SK-N-SH (cell line): Measurements from ENCODE around the gene MAN1B1. TPM values are rescaled to one million over a fixed set of nuclear protein-coding genes. Genes with fewer than 3 reads are reported as not detected.

Source experiments
- CTCF ChIA-PET: fragments of 300-600, 350-600 bp; formaldehyde crosslinking; extraction: SDS; loops from one replicate; lab custom pipeline; 2021; lab: Yijun Ruan, JAX
- POLR2A ChIA-PET: fragments of 350-600 bp; sonication (Branson Sonifier 250); formaldehyde crosslinking; extraction: SDS; loops from one replicate; lab custom pipeline; 2020; ENCODE audit warnings: antibody characterized with exemption, inconsistent platforms; lab: Yijun Ruan, JAX
- DNase-seq: peaks from one replicate; pipeline ENCODE4 v3.0.0; 2012
- H2AFZ ChIP-seq: fragments of 200-600 bp; sonication (generic); 2 replicates; pipeline ENCODE4 v1.8.1; 2016; ENCODE audit warnings: antibody characterized with exemption, mild to moderate bottlenecking, low read depth
- H3F3A ChIP-seq: fragments of 200-600 bp; sonication (generic); replicated peaks from 2 replicates; pipeline ENCODE3; 2016; ENCODE audit warnings: antibody characterized with exemption, mild to moderate bottlenecking; ENCODE audit not compliant: insufficient read depth
- H3K27ac ChIP-seq, 2 experiments: fragments of 200-500 bp in 1 of 2; fragments of 200-600 bp in 1 of 2; sonication (Bioruptor generic) in 1 of 2; sonication (generic), shearing (Covaris generic) in 1 of 2; 2 replicates each; pipeline versions ENCODE4 v1.5.1 to v1.6.1; 2014 to 2016; ENCODE audit warnings: low read depth in 2 of 2, inconsistent platforms in 1 of 2, low read length in 1 of 2, mild to moderate bottlenecking in 1 of 2, mixed read lengths in 1 of 2
- H3K27me3 ChIP-seq: fragments of 200-600 bp; sonication (generic), shearing (Covaris generic); 2 replicates; pipeline ENCODE4 v1.6.1; 2016; ENCODE audit warnings: mixed run types; ENCODE audit not compliant: insufficient read depth
- H3K36me3 ChIP-seq, 2 experiments: fragments of 200-500 bp in 1 of 2; fragments of 200-600 bp in 1 of 2; sonication (Bioruptor generic) in 1 of 2; sonication (generic) in 1 of 2; replicated peaks in 1 of 2; 2 replicates each; pipeline versions ENCODE3 to v1.5.1; 2014 to 2016; ENCODE audit warnings: low read length in 1 of 2, mild to moderate bottlenecking in 1 of 2; ENCODE audit not compliant: insufficient read depth in 2 of 2, control insufficient read depth in 1 of 2
- H3K4me1 ChIP-seq, 2 experiments: fragments of 200-500 bp in 1 of 2; fragments of 200-600 bp in 1 of 2; sonication (Bioruptor generic) in 1 of 2; sonication (generic), shearing (Covaris generic) in 1 of 2; 2 replicates each; pipeline versions ENCODE4 v1.5.1 to v1.6.1; 2014 to 2016; ENCODE audit warnings: low read depth in 1 of 2, low read length in 1 of 2, mixed run types in 1 of 2; ENCODE audit not compliant: insufficient read depth in 2 of 2, control insufficient read depth in 1 of 2
- H3K4me2 ChIP-seq: fragments of 200-600 bp; sonication (generic), shearing (Covaris generic); 2 replicates; pipeline ENCODE4 v1.6.1; 2017; ENCODE audit warnings: mixed run types
- H3K4me3 ChIP-seq, 2 experiments: fragments of 200-500 bp in 1 of 2; fragments of 200-600 bp in 1 of 2; sonication (Bioruptor generic) in 1 of 2; sonication (generic), shearing (Covaris generic) in 1 of 2; 2 replicates each; pipeline versions ENCODE4 v1.5.1 to v1.8.1; 2014 to 2016; ENCODE audit warnings: low read depth in 2 of 2, inconsistent platforms in 1 of 2, low read length in 1 of 2, mild to moderate bottlenecking in 1 of 2, mixed read lengths in 1 of 2, moderate library complexity in 1 of 2
- H3K79me2 ChIP-seq: fragments of 200-600 bp; sonication (generic); 2 replicates; pipeline ENCODE4 v1.8.1; 2017; ENCODE audit warnings: mild to moderate bottlenecking; ENCODE audit not compliant: insufficient read depth
- H3K9ac ChIP-seq: fragments of 200-600 bp; sonication (generic); 2 replicates; pipeline ENCODE4 v1.6.1; 2017; ENCODE audit warnings: mixed run types
- H3K9me2 ChIP-seq: fragments of 200-600 bp; sonication (generic); 2 replicates; pipeline ENCODE4 v1.6.1; 2017; ENCODE audit warnings: mixed run types
- H3K9me3 ChIP-seq: fragments of 200-600 bp; sonication (generic); 2 replicates; pipeline ENCODE4 v1.6.1; 2017; ENCODE audit warnings: mixed run types, mild to moderate bottlenecking, moderate library complexity
- H4K20me1 ChIP-seq: fragments of 200-600 bp; sonication (generic); 2 replicates; pipeline ENCODE4 v1.6.1; 2017; ENCODE audit warnings: mild to moderate bottlenecking, mixed run types; ENCODE audit not compliant: insufficient read depth
- ELF1 ChIP-seq: IDR thresholded peaks from 2 replicates; pipeline ENCODE4 v1.4.0; 2012
- FOSL2 ChIP-seq: IDR thresholded peaks from 2 replicates; pipeline ENCODE4 v1.4.0; 2012; ENCODE audit warnings: low read depth, mild to moderate bottlenecking, moderate library complexity, borderline replicate concordance
- FOXJ3 ChIP-seq: sonication (generic); formaldehyde crosslinking; IDR thresholded peaks from 2 replicates; pipeline ENCODE4 v1.5.1; 2020; ENCODE audit warnings: mild to moderate bottlenecking, missing genetic modification reagents
- GABPA ChIP-seq: IDR thresholded peaks from 2 replicates; pipeline ENCODE4 v1.4.0; 2012; ENCODE audit warnings: low read depth, mild to moderate bottlenecking
- JUND ChIP-seq: IDR thresholded peaks from 2 replicates; pipeline ENCODE4 v1.4.0; 2012
- MAX ChIP-seq: IDR thresholded peaks from 2 replicates; pipeline ENCODE4 v1.4.0; 2012; ENCODE audit warnings: low read depth
- NFIC ChIP-seq: IDR thresholded peaks from 2 replicates; pipeline ENCODE4 v1.4.0; 2012; ENCODE audit warnings: borderline replicate concordance
- NRF1 ChIP-seq: IDR thresholded peaks from 2 replicates; pipeline ENCODE4 v1.6.1; 2012; ENCODE audit warnings: low read depth, mild to moderate bottlenecking, low read length
- POLR2AphosphoS5 ChIP-seq: IDR thresholded peaks from 2 replicates; pipeline ENCODE4 v1.6.1; 2012; ENCODE audit warnings: low read depth, low read length
- RAD21 ChIP-seq: IDR thresholded peaks from 2 replicates; pipeline ENCODE4 v1.6.1; 2012; ENCODE audit warnings: mild to moderate bottlenecking, low read length
- RCOR1 ChIP-seq: fragments of 150-350 bp; IDR thresholded peaks from 2 replicates; pipeline ENCODE4 v1.6.1; 2017; ENCODE audit warnings: antibody characterized with exemption, low read length
- RFX5 ChIP-seq: IDR thresholded peaks from 2 replicates; pipeline ENCODE4 v1.6.1; 2012; ENCODE audit warnings: mild to moderate bottlenecking, improper control_type of control experiment, low read length
- TAF1 ChIP-seq: IDR thresholded peaks from 2 replicates; pipeline ENCODE4 v1.6.1; 2012; ENCODE audit warnings: low read depth, mild to moderate bottlenecking, low read length, moderate library complexity, borderline replicate concordance
- YY1 ChIP-seq: IDR thresholded peaks from 2 replicates; pipeline ENCODE4 v1.4.0; 2012; ENCODE audit warnings: low read depth, mild to moderate bottlenecking
- WGBS: methylation state at CpG from one replicate; pipeline ENCODE4 v1.1.6; 2017; ENCODE audit warnings: low lambda C conversion rate; 5-methylcytosine and 5-hydroxymethylcytosine counted together
- polyA plus RNA-seq, 3 experiments: library from polyadenylated mRNA; depleted of rRNA; stranded (reverse); fragments of >200 nt; gene quantifications; 2 replicates each; pipeline ENCODE4 v1.2.3, GENCODE V29; 2012
- TF ChIP-seq, protein P1 (sequence below): IDR thresholded peaks from 2 replicates; pipeline ENCODE4 v1.4.0; 2012; ENCODE audit warnings: low read depth, borderline replicate concordance
- TF ChIP-seq, protein P2 (sequence below): fragments of 150-350 bp; IDR thresholded peaks from 2 replicates; pipeline ENCODE4 v1.6.1; 2016; ENCODE audit warnings: mild to moderate bottlenecking, low read depth, low read length

Gene MAN1B1
- polyA plus RNA-seq, 1 of the 3 experiments (the other 2 are of a cell fraction): 57.8 TPM

DNA sequence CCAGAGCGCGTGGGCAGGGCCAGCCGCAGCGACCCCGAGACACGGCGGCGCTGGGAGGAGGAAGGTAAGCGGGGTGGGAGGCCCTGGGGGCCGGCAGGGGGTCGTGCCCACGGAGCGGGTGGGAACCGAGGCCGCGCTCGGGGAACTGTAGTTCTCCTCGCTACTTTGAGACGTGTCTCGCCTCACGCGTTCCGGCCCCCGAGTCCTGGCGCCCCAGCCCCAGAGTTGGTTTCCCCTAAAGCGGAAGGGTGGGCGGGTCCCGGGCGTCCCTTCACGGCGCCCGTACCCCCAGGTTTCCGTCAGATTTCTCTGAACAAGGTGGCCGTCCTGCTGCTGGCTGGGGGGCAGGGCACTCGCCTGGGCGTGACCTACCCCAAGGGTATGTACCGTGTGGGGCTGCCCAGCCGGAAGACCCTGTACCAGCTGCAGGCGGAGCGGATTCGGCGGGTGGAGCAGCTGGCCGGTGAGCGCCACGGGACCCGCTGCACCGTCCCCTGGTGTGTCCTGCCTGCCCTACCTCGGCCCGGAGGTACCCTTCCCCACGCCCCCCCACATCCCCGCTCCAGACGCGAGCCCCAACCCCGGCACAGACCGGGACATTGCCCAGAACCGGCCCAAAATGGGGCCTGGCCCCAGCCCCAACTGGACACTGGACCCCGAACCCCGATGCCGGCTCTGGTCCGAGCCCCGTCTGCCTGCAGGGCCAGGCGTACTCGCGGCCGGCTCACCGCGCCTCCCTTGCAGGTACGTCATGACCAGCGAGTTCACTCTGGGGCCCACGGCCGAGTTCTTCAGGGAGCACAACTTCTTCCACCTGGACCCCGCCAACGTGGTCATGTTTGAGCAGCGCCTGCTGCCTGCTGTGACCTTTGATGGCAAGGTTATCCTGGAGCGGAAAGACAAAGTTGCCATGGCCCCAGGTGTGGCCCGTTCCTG, 8.8 kb upstream of the MAN1B1 start:
- peaks cover 3 to 8% of the 10 kb centered on the region in 2 experiments for H3K36me3 ChIP-seq
- peak overlapping the region; percentile 46; the same call in 1 of the 2 replicates for H3K9ac ChIP-seq
- H3K27ac ChIP-seq: no peak overlapping the region
- H3K9me2 ChIP-seq: no peaks in the 10 kb centered on the region
- ChIA-PET CTCF (interaction anchor here (0.9 to 3.5 kb wide), 8 partner anchors 10 to 161 kb away, joined by 3 to 18 read pairs (median 10); partner anchors contain the start of genes ABCA2, NPDC1, RNF224 and TPRN), POLR2A (interaction anchor here (1.3 to 2.6 kb wide), 2 partner anchors 8 to 22 kb away, joined by 3 to 9 read pairs; no protein-coding TSS in a partner anchor)
- 45% methylated on average over 39 of the region's 76 CpGs for WGBS
- H4K20me1 ChIP-seq: no peaks in the 10 kb centered on the region
- peak overlapping the region; percentile 59; the same call in 1 of the 2 replicates for H2AFZ ChIP-seq
- peak; percentile 49 for DNase-seq
- H3K9me3 ChIP-seq: no peaks in the 10 kb centered on the region
- H3K27me3 ChIP-seq: no peaks in the 10 kb centered on the region
- peak overlapping the region; percentile 57 to 60 for H3K4me3 ChIP-seq
- H3F3A ChIP-seq: peaks cover 11% of the 10 kb centered on the region
- no peak for TF ChIP-seq YY1
- TF ChIP-seq, all 33 proteins: peak for 0
- H3K79me2 ChIP-seq: no peaks in the 10 kb centered on the region
- peaks cover 0 to 9% of the 10 kb centered on the region in 2 experiments; a peak in 1 of 4 replicates for H3K4me1 ChIP-seq
- H3K4me2 ChIP-seq: peak overlapping the region; percentile 87

DNA sequence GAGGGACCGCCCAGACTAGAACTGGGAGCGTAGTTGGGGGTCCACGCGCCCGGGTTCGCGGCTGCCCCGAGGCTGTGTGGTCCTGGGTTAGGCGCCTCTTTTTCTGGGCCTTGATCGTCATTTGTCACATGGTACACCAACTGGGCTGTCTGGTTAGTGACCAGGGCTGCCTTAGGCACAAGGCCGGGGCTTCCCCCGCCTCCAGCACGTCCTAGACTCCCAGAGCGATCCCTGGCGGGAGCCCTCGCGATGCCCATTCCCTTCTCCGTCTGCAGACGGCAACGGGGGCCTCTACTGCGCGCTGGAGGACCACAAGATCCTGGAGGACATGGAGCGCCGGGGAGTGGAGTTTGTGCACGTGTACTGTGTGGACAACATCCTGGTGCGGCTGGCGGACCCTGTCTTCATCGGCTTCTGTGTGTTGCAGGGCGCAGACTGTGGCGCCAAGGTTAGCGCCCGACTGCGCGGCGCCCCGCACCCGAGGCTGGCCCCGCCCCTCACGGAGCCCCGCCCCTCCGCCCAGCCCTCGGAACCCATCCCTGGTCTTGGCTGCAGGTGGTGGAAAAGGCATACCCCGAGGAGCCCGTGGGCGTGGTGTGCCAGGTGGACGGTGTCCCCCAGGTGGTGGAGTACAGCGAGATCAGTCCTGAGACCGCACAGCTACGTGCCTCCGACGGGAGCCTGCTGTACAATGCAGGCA, 7.9 kb upstream of the MAN1B1 start:
- Histone ChIP-seq H3K36me3 (peaks cover 3 to 8% of the 10 kb centered on the region in 2 experiments), H3K9me2 (no peaks in the 10 kb centered on the region), H3K79me2 (no peaks in the 10 kb centered on the region), H3K27me3 (no peaks in the 10 kb centered on the region), H3K4me3 (no peak overlapping the region; a peak in 1 of 4 replicates), H3F3A (peaks cover 18% of the 10 kb centered on the region), H3K9ac (no peak overlapping the region), H3K9me3 (no peaks in the 10 kb centered on the region), H2AFZ (no peak overlapping the region), H3K4me1 (peaks cover 4 to 9% of the 10 kb centered on the region in 2 experiments; a peak in 2 of 4 replicates), H4K20me1 (no peaks in the 10 kb centered on the region), H3K4me2 (0 out of 2 replicates have a peak overlapping the region, but pooled peaks have one; percentile 87), H3K27ac (no peak overlapping the region)
- no peak for DNase-seq
- CTCF ChIA-PET: interaction anchor here (0.9 to 2.9 kb wide), 6 partner anchors 8 to 148 kb away, joined by 3 to 18 read pairs (median 6); partner anchors contain the start of genes ABCA2, NPDC1, RNF224 and SAPCD2
- TF ChIP-seq GABPA: no peak
- TF ChIP-seq POLR2AphosphoS5: no peak
- no peak for TF ChIP-seq FOSL2
- TF ChIP-seq RCOR1: no peak
- no peak for TF ChIP-seq FOXJ3 (CRISPR knock-in tag)
- no peak for TF ChIP-seq RFX5
- TF ChIP-seq NRF1: no peak
- TF ChIP-seq TAF1: no peak
- TF ChIP-seq ELF1: no peak
- TF ChIP-seq, protein P1, sequence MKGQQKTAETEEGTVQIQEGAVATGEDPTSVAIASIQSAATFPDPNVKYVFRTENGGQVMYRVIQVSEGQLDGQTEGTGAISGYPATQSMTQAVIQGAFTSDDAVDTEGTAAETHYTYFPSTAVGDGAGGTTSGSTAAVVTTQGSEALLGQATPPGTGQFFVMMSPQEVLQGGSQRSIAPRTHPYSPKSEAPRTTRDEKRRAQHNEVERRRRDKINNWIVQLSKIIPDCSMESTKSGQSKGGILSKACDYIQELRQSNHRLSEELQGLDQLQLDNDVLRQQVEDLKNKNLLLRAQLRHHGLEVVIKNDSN: no peak
- TF ChIP-seq, protein P2, sequence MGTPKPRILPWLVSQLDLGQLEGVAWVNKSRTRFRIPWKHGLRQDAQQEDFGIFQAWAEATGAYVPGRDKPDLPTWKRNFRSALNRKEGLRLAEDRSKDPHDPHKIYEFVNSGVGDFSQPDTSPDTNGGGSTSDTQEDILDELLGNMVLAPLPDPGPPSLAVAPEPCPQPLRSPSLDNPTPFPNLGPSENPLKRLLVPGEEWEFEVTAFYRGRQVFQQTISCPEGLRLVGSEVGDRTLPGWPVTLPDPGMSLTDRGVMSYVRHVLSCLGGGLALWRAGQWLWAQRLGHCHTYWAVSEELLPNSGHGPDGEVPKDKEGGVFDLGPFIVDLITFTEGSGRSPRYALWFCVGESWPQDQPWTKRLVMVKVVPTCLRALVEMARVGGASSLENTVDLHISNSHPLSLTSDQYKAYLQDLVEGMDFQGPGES: no peak
- TF ChIP-seq JUND: no peak
- TF ChIP-seq NFIC: no peak
- no peak for TF ChIP-seq RAD21
- TF ChIP-seq MAX: no peak
- POLR2A ChIA-PET: interaction anchor here (0.6 kb wide), 1 partner anchor 54 kb away, joined by 3 read pairs; no protein-coding TSS in a partner anchor
- 87% methylated on average over 18 of the region's 51 CpGs for WGBS
